ENCODE results near the gene RSKR. TPM values are rescaled to one million over a fixed set of nuclear protein-coding genes. Genes with fewer than 3 reads are reported as not detected.

RSKR gene
- total RNA-seq, 1 experiment from 2014 or later: 25.8 TPM

- H4K20me1 ChIP-seq (ENCODE audit: control insufficient read depth, insufficient read depth, insufficient read length): no peaks in the 10 kb centered on the region
- H3K9me3 Mint-ChIP-seq: no peaks in the 10 kb centered on the region
- H3K79me2 ChIP-seq (ENCODE audit: insufficient read depth, low read length): no peaks in the 10 kb centered on the region; the same call in 1 of the 2 replicates
- no peak overlapping the region for H4K8ac ChIP-seq (replicated peaks; ENCODE audit: insufficient read length, low read depth, low read length)
- peaks cover 12 to 21% of the 10 kb centered on the region in 2 experiments for H3K4me1 Mint-ChIP-seq
- no peaks in the 10 kb centered on the region for H3K27me3 Mint-ChIP-seq (ENCODE audit: low read depth)
- H3K9ac ChIP-seq (ENCODE audit: extremely low read depth, insufficient read length, low read length): no peak overlapping the region
- no peak overlapping the region for H3T11ph ChIP-seq (ENCODE audit: low read length)
- H3K79me1 ChIP-seq (ENCODE audit: insufficient read depth, low read depth, low read length, poor library complexity, severe bottlenecking): no peaks in the 10 kb centered on the region
- no peak overlapping the region for H2BK12ac ChIP-seq (ENCODE audit: insufficient read length, low read depth, low read length)
- H2AK5ac ChIP-seq (ENCODE audit: insufficient read length, low read length): no peak overlapping the region
- no peak overlapping the region for H3K27ac Mint-ChIP-seq
- no peak overlapping the region for H3K23ac ChIP-seq (ENCODE audit: insufficient read length, low read depth, low read length)
- H3K4me1 ChIP-seq (ENCODE audit: insufficient read depth, low read length): no peaks in the 10 kb centered on the region
- H2BK20ac ChIP-seq (ENCODE audit: low read depth, low read length, poor library complexity, severe bottlenecking): no peak overlapping the region
- no peak overlapping the region for H3K56ac ChIP-seq (ENCODE audit: insufficient read length, low read depth, low read length)
- peaks cover 42 to 72% (median 64%) of the 10 kb centered on the region in 3 experiments for H3K36me3 Mint-ChIP-seq (ENCODE audit: insufficient read depth in 1 of 3, low read depth in 3 of 3)
- H4K5ac ChIP-seq (ENCODE audit: insufficient read length, low read depth, low read length): no peak overlapping the region
- H3K23me2 ChIP-seq (ENCODE audit: insufficient read length, low read depth, low read length, poor library complexity, severe bottlenecking): peaks cover 6% of the 10 kb centered on the region
- H2BK120ac ChIP-seq (ENCODE audit: low read depth, low read length, poor library complexity, severe bottlenecking): no peak overlapping the region
- H2BK5ac ChIP-seq (ENCODE audit: insufficient read length, low read length): no peak overlapping the region
- no peak overlapping the region for H4K91ac ChIP-seq (ENCODE audit: insufficient read length, low read depth, low read length)
- H3K27me3 ChIP-seq (ENCODE audit: insufficient read depth, low read length): no peaks in the 10 kb centered on the region
- no peak overlapping the region for H3K14ac ChIP-seq (ENCODE audit: insufficient read depth, low read length)
- H2BK15ac ChIP-seq (ENCODE audit: low read depth, low read length): no peak overlapping the region
- H3K9me3 ChIP-seq (ENCODE audit: control insufficient read depth, low read depth, low read length): no peaks in the 10 kb centered on the region
- H3K27ac ChIP-seq (ENCODE audit: insufficient read length, low read depth, low read length): no peak overlapping the region
- no peak overlapping the region for H3K4ac ChIP-seq (ENCODE audit: low read depth, low read length)
- no peak for DNase-seq
- H3K4me2 ChIP-seq (ENCODE audit: insufficient read depth, insufficient read length, low read length): no peak overlapping the region
- no peak for TF ChIP-seq CTCF (conservative IDR thresholded peaks at IDR 0.05)
- no CpG with 5 or more reads among the region's 2 CpGs for WGBS (ENCODE audit: extremely low coverage, insufficient read length, low lambda C conversion rate)
- H3K18ac ChIP-seq (ENCODE audit: insufficient read length, low read depth, low read length): no peak overlapping the region
- H3K4me3 Mint-ChIP-seq: no peak overlapping the region
- H2AFZ ChIP-seq (ENCODE audit: low read length): no peak overlapping the region
These were observed 27.6 kb upstream of the RSKR start for GRCh38 chr17:28641579-28641978.
